Muscle of leg (tissue), 11 donors: ENCODE data around the gene ZDHHC7. TPM values are rescaled to one million over a fixed set of nuclear protein-coding genes. Genes with fewer than 3 reads are reported as not detected.

Experiments used
- DNase-seq: peaks from one replicate; pipeline ENCODE4 v3.0.0; 2013
- H3K27ac ChIP-seq: one replicate; pipeline ENCODE4 v1.5.1; 2013; ENCODE audit warnings: mild to moderate bottlenecking, low read length, control low read depth
- H3K27me3 ChIP-seq: one replicate; pipeline ENCODE4 v1.6.1; 2013; ENCODE audit warnings: low read length; ENCODE audit not compliant: control insufficient read depth, insufficient read depth
- H3K36me3 ChIP-seq: one replicate; pipeline ENCODE4 v1.6.1; 2013; ENCODE audit warnings: low read length; ENCODE audit not compliant: control insufficient read depth, insufficient read depth
- H3K4me1 ChIP-seq: one replicate; pipeline ENCODE4 v1.6.1; 2013; ENCODE audit warnings: low read length; ENCODE audit not compliant: control insufficient read depth, insufficient read depth
- H3K4me3 ChIP-seq: one replicate; pipeline ENCODE4 v1.5.1; 2013; ENCODE audit warnings: low read length, control low read depth
- H3K9me3 ChIP-seq: replicated peaks from 2 replicates; pipeline ENCODE4 v1.6.1; 2013; ENCODE audit warnings: low read depth, low read length; ENCODE audit not compliant: control insufficient read depth
- WGBS: methylation state at CpG from one replicate; pipeline ENCODE4 v1.1.5; 2013; ENCODE audit warnings: missing lambda C conversion rate; ENCODE audit not compliant: insufficient coverage; 5-methylcytosine and 5-hydroxymethylcytosine counted together
- polyA plus RNA-seq, 8 donors: library from polyadenylated mRNA; unstranded; fragments of 120-200 nt; gene quantifications; one replicate each; pipeline versions ENCODE4 v1.2.1 to v1.2.3, GENCODE V29; 2013; ENCODE audit warnings: inconsistent platforms in 1 of 8, low replicate concordance in 1 of 8; ENCODE audit not compliant: insufficient read length in 8 of 8, insufficient read depth in 1 of 8
- total RNA-seq: library from RNA; stranded (reverse); fragments of 120-200 nt; gene quantifications from one replicate; pipeline ENCODE4 v1.2.4, GENCODE V29; 2013

ZDHHC7 gene
- total and polyA plus RNA-seq, 9 donors = 28.7 to 44.7 (median 36.2) TPM

DNA sequence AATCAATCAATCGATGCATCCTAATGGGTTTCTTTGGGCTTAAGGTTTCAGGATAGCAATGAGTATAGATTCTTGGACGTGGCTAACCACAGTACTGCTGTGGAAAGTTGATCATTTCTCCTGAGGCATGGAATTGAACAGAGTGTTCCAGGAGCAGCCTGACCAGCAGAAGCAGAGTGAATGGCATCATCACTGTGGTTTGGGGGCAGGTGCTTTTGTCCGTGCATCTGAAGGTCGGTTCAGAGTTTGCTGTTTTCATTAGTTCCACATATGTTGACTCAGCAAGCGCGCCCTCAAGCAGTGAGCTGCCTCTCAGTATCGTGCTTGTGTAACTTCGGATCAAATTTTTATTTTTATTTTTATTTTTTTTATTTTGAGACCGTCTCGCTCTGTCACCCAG is 41.2 kb upstream of the ZDHHC7 start:
- Histone ChIP-seq H3K4me1 (peaks cover 23% of the 10 kb centered on the region), H3K27me3 (peaks cover 2% of the 10 kb centered on the region)

DNA sequence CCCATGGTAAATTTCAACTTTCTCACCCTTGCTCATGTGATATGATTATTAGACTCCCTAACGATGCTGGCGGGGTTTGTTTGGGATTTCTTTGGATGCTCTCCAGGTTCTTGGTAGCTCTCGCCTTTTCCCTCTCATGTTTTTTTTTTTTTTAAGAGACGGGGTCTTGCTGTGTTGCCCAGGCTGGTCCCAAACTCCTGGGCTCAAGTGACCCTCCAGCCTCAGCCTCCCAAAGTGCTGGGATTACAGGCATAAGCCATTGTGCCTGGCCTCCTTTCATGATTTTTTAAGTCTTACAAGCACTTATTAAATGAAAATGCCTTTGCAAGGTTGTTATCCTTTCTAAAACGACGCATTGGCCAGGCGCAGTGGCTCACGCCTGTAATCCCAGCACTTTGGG is 40.3 kb upstream of the ZDHHC7 start:
- DNase-seq = no peak
- WGBS = no CpG with 5 or more reads among the region's 8 CpGs
- no peaks in the 10 kb centered on the region for H3K9me3 ChIP-seq
- no peak overlapping the region for H3K4me3 ChIP-seq
- H3K4me1 ChIP-seq = peaks cover 23% of the 10 kb centered on the region
- no peak overlapping the region for H3K27ac ChIP-seq
- no peaks in the 10 kb centered on the region for H3K27me3 ChIP-seq
- no peaks in the 10 kb centered on the region for H3K36me3 ChIP-seq

More for the DNA sequence above, 41.2 kb upstream of the ZDHHC7 start:
- H3K36me3 ChIP-seq = no peaks in the 10 kb centered on the region
- H3K27ac ChIP-seq = no peak overlapping the region
- no peak overlapping the region for H3K4me3 ChIP-seq
- DNase-seq = no peak
- 76% methylated on average over 3 of the region's 10 CpGs for WGBS
- H3K9me3 ChIP-seq = no peaks in the 10 kb centered on the region

DNA sequence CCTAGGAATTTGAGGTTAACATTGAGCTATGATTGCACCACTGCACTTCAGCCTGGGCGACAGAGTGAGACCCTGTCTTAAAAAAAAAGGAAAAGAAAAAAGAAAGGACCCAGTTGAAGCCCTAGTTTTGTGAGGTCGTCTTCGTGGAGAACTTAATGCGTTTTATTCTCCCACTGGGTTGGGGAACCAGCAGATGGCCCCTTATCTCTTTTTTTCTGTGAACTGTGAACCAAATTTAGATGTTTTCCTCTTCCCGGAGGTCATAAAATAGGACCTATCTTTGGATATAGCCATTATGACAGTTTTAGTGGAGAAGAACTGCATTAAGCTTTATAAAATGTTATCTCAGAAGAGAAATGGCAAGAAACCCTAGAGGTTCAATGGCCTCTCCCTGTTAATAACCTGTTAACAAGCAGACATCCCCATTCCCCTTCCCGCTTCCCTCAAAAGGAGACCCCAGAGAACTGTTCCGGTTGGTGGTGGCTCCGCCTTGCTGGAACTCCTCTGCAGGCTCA is 39.8 kb upstream of the ZDHHC7 start:
- Histone ChIP-seq H3K36me3 (no peaks in the 10 kb centered on the region), H3K27ac (no peak overlapping the region), H3K4me1 (peaks cover 18% of the 10 kb centered on the region), H3K4me3 (no peak overlapping the region), H3K27me3 (no peaks in the 10 kb centered on the region), H3K9me3 (no peaks in the 10 kb centered on the region)
- WGBS = 33% methylated on average over 7 of the region's 8 CpGs
- DNase-seq = no peak

DNA sequence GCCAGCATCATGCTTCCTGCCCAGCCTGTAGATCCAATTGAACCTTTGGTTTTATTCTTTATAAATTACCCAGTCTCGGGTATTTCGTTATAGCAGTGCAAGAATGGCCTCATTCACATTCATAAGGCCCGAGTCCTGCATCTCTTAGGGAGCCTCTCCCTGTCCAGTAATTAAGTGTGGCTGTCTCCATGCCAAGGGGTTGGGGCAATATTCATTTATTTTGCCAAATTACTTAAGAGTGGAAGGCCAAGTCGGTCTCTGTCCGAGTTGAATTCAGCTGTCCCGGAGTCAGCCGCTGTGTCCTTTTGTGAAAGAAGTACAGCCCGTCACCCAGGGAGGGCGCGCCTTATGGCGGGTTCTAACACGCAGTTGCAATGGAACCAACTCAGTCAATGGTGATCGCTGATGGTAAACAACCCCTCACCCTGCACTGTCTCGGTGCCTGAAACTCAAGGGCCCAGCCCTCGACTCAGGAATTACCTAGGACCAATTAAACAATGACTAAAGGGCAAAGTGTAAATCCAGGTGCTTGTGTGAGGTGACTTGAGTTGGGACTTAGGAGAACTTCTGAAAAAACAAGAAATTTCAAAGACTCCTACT is 38.5 kb upstream of the ZDHHC7 start:
- peaks cover 8% of the 10 kb centered on the region for H3K4me1 ChIP-seq
- 90% methylated on average over 12 of the region's 15 CpGs for WGBS

DNA sequence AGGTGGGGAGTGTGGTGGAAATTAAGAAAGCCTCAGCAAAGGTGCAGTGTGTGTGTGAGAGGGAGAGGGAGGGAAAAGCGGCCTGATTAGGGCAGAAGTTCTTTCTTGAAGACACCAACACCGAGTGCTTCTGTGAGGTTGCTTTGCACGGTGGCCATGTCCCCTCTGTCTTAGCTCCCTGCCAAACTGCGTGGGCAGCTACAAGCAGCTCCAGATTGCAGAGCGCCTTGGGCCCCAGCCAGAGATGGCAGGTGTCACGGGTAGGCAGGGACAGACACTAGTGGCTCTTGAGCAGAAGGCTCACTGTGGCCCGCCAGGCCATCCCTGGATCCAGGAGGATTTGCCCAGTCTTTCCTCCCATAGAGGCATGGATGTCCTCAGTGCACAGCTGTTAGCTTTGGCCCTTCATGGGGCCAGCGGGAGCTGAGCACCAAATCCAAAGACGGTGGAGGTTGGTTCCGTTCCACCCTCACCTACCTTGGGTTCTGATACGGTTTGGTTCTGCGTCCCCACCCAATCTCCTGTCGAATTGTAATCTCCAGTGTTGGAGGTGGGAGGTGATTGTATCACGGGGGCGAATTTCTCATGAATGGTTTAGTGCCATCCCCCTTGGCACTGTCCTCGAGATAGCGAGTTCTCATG is 37.7 kb upstream of the ZDHHC7 start:
- 72% methylated on average over 8 of the region's 17 CpGs for WGBS
- no peaks in the 10 kb centered on the region for H3K36me3 ChIP-seq
- H3K27ac ChIP-seq = no peak overlapping the region
- H3K9me3 ChIP-seq = no peaks in the 10 kb centered on the region
- H3K4me3 ChIP-seq = no peak overlapping the region
- no peaks in the 10 kb centered on the region for H3K27me3 ChIP-seq
- H3K4me1 ChIP-seq = peaks cover 5% of the 10 kb centered on the region
- peak; percentile 43 for DNase-seq

More for the DNA sequence above, 38.5 kb upstream of the ZDHHC7 start:
- Histone ChIP-seq H3K4me3 (no peak overlapping the region), H3K9me3 (no peaks in the 10 kb centered on the region), H3K27me3 (no peaks in the 10 kb centered on the region), H3K36me3 (no peaks in the 10 kb centered on the region), H3K27ac (no peak overlapping the region)
- no peak for DNase-seq

DNA sequence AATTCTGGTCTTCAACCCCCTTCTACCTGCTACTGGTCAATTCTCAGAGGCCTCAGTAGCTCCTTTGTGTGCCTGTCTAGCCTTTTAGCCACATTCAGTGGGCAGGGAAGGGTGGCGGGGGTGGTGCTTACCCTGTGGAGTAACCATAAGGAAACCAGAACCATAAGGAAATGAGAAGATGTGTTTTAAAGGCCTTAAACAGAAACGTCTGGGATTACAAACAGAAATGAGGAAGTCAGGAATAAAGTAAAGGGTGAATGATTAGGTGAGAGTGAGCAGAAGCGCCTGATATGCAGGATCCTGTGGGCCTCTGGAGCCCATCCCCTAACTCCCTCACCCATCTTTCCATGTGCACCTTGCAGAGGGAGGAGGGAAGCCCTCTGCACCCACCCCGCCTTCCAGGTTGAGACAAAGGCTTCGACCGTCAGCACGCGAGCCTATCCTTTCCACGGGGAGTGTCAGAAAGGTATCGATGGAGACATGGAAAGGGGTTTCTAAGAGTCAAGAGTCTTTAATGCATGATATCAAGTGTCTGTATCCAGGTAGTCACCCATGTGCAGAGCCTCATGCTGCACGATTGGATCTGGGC is 36.6 kb upstream of the ZDHHC7 start:
- DNase-seq = no peak
- 65% methylated on average over 4 of the region's 11 CpGs for WGBS
- Histone ChIP-seq H3K4me1 (peaks cover 5% of the 10 kb centered on the region), H3K27ac (no peak overlapping the region), H3K36me3 (no peaks in the 10 kb centered on the region), H3K27me3 (no peaks in the 10 kb centered on the region), H3K9me3 (no peaks in the 10 kb centered on the region), H3K4me3 (no peak overlapping the region)

DNA sequence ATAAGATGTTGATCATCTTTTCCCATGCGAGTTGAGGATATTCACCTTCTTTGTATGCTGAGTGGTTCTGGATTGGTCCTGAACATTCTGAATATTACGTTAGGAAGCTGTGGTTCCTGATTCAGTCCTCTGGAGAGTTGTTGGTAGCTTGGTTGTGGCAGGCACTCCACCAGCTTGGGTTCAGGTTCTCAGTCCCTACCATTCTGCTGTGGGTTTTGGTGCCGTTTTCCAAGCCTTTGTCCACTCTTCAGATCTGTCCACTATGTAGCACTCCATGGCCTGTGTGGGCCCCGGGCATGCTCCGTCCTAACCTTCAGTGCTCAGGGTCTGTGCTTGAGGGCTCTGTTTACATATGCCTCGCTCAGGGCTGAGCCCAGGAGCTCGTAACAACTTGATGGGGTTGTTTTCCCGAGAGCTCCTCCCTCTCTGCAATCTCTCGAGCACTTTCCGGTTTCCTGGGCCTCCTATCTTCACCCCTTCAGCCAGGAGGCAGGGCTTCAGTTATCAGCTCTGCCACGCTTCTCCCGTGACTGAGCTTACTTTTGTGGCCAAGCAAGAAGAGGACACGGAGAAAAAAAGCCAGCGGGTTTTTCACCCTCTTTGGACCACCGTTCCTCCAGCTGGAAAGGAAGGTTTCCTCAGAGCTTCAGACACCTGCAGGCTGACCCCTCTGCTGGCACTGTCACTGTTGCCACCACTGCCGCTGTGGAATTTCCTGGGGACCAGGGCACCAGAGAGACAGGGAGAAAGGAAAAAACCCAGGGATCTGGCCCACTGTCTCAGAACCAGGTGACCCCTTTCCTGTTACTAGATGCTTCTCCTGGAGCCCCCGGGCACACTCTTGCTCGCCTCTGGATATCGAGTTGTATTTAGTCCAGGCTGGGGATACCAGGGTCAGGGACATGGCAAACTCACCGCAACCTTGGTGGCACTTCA is 35.9 kb upstream of the ZDHHC7 start:
- no peak overlapping the region for H3K4me3 ChIP-seq
- peaks cover 5% of the 10 kb centered on the region for H3K4me1 ChIP-seq
- 60% methylated on average over 18 of the region's 20 CpGs for WGBS
- no peak overlapping the region for H3K27ac ChIP-seq
- H3K27me3 ChIP-seq = no peaks in the 10 kb centered on the region
- H3K9me3 ChIP-seq = no peaks in the 10 kb centered on the region
- no peak for DNase-seq
- H3K36me3 ChIP-seq = no peaks in the 10 kb centered on the region

DNA sequence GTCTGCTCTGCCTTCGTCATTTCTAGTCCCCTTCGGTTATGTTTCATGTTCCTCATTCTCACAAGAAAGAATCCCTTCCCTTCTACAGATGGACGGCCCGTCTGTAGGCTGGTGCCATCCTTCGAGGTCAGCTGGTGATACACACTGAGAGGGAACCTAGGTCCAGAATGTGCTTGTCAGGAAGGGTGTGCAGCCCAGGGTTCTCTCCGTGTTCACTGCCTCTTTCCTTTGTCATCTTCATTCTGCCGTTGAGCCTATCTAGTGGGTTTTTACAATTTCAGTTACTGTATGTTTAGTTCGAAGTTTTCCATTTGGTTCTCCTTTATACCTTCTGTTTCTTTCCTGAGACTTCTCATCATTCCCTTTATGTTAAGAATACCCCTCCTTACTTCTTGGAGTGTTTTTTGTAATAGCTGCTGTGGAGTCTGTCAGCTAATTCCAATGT is 35.2 kb upstream of the ZDHHC7 start:
- H3K27ac ChIP-seq = no peak overlapping the region

DNA sequence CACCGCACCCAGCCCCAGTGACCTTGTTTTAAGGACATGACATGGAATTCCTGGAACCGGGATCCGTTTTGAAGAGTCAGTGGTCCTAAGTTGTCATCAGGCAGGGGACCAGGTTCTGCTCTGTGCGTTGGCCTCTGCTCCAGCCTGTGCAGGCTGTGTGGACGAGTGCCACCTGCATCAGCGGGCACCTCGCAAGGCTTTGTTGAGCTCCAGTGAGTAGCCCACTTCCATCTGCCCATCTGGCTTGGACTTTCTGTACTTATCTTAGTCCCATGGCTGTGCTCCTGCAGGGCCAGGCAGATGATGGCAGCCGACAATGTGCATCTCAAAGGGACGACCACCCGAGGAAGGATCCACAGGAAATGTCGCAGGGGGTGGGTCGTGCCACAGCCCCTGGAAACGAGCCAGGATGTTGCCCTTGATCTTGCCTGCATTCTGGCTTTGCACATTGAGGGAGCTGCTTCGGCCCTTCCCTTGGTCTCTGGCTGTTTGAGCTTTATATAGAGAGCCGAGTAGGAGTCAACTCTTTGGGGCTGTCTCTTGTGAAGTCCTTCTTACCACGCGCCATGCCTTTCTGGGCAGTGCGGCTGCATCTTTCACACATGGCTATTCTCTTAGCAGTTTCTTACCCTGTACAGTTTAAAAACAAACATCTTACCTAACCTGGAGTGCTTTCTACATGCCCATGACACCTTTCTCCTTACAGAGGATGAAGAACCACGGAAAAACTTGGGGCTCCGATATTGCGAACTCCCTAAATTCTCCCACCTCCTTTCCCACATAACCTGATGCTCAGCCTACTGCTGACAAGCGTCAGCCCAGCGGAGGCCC is 34.5 kb upstream of the ZDHHC7 start:
- no peak overlapping the region for H3K4me3 ChIP-seq
- H3K27ac ChIP-seq = no peak overlapping the region
- 82% methylated on average over 23 of the region's 23 CpGs for WGBS
- no peaks in the 10 kb centered on the region for H3K27me3 ChIP-seq
- no peaks in the 10 kb centered on the region for H3K36me3 ChIP-seq
- peaks cover 10% of the 10 kb centered on the region for H3K4me1 ChIP-seq
- DNase-seq = no peak
- no peaks in the 10 kb centered on the region for H3K9me3 ChIP-seq

More for the DNA sequence above, 35.2 kb upstream of the ZDHHC7 start:
- no peak overlapping the region for H3K4me3 ChIP-seq
- peaks cover 8% of the 10 kb centered on the region for H3K4me1 ChIP-seq
- H3K36me3 ChIP-seq = no peaks in the 10 kb centered on the region
- no peaks in the 10 kb centered on the region for H3K27me3 ChIP-seq
- H3K9me3 ChIP-seq = no peaks in the 10 kb centered on the region
- DNase-seq = peak; percentile 38
- WGBS = 82% methylated on average over 5 of the region's 8 CpGs
